PC-3 (cell line): Measurements from ENCODE around the gene CHMP4B. TPM values are rescaled to one million over a fixed set of nuclear protein-coding genes. Genes with fewer than 3 reads are reported as not detected.

ENCODE experiments used
- ATAC-seq: fragments of 200-7000 bp; cut with Tn5 transposase; 2 replicates; pipeline ENCODE4 v1.9.1; 2020; ENCODE audit warnings: mild to moderate bottlenecking, moderate library complexity
- BruUV-seq: library from RNA; stranded (reverse); fragments of 400-500 nt; replicated peaks from 2 replicates; lab custom pipeline; 2021; lab: Mats Ljungman, UMichigan
- CTCF ChIA-PET: fragments of 300-600 bp; sonication (Branson Sonifier 250); formaldehyde crosslinking; loops from one replicate; lab custom pipeline; 2022; ENCODE audit warnings: antibody characterized with exemption; lab: Charles Lee
- POLR2A ChIA-PET: fragments of 300-600 bp; sonication (Branson Sonifier 250); formaldehyde crosslinking; loops from one replicate; lab custom pipeline; 2022; ENCODE audit warnings: antibody characterized with exemption; ENCODE audit not compliant: unreplicated experiment; lab: Charles Lee
- DNase-seq: peaks from one replicate; pipeline ENCODE4 v3.0.0-alpha.2; 2015
- H2AFZ ChIP-seq: fragments of 300-600 bp; sonication (generic); 2 replicates; pipeline ENCODE4 v1.6.0; 2016; ENCODE audit warnings: antibody characterized with exemption, low read length
- H3F3A ChIP-seq: fragments of 300-600 bp; sonication (generic); one replicate; pipeline ENCODE4 v1.6.0; 2017; ENCODE audit warnings: antibody characterized with exemption, low read length, control low read depth, mild to moderate bottlenecking; ENCODE audit not compliant: unreplicated experiment
- H3K27ac ChIP-seq: fragments of 300-600 bp; sonication (generic); 2 replicates; pipeline ENCODE4 v1.5.1; 2016; ENCODE audit warnings: mild to moderate bottlenecking, low read length
- H3K27me3 ChIP-seq: fragments of 300-600 bp; sonication (generic); 2 replicates; pipeline ENCODE4 v1.6.1; 2016; ENCODE audit warnings: low read length, mixed read lengths
- H3K36me3 ChIP-seq: fragments of 300-600 bp; sonication (generic); 2 replicates; pipeline ENCODE4 v1.6.1; 2016; ENCODE audit warnings: low read depth, mixed run types, low read length, mixed read lengths
- H3K4me1 ChIP-seq: fragments of 300-600 bp; sonication (generic); 2 replicates; pipeline ENCODE4 v1.5.1; 2016; ENCODE audit warnings: low read length; ENCODE audit not compliant: insufficient read depth
- H3K4me2 ChIP-seq: fragments of 300-600 bp; sonication (generic); 2 replicates; pipeline ENCODE4 v1.6.0; 2016; ENCODE audit warnings: low read length
- H3K4me3 ChIP-seq: fragments of 300-600 bp; sonication (generic); 2 replicates; pipeline ENCODE4 v1.5.1; 2016; ENCODE audit warnings: mild to moderate bottlenecking, low read length, mixed read lengths
- H3K79me2 ChIP-seq: fragments of 300-600 bp; sonication (generic); 2 replicates; pipeline ENCODE4 v1.6.1; 2017; ENCODE audit warnings: low read length, mixed read lengths
- H3K9ac ChIP-seq: fragments of 300-600 bp; sonication (generic); 2 replicates; pipeline ENCODE4 v1.6.0; 2016; ENCODE audit warnings: mild to moderate bottlenecking, low read length
- H3K9me2 ChIP-seq: fragments of 300-600 bp; sonication (generic); replicated peaks from 2 replicates; pipeline ENCODE4 v1.6.1; 2016; ENCODE audit warnings: mixed run types, low read length, mixed read lengths
- H3K9me3 ChIP-seq: fragments of 300-600 bp; sonication (generic); 2 replicates; pipeline ENCODE4 v1.6.1; 2016; ENCODE audit warnings: low read length, mixed read lengths
- H4K20me1 ChIP-seq: fragments of 300-600 bp; sonication (generic); 2 replicates; pipeline ENCODE4 v1.6.1; 2016; ENCODE audit warnings: low read length, mixed read lengths
- CTCF ChIP-seq: fragments of 300-600 bp; sonication (generic); conservative IDR thresholded peaks from 2 replicates; pipeline ENCODE4 v1.5.1; 2017; ENCODE audit warnings: antibody characterized with exemption, low read depth, mild to moderate bottlenecking, low read length
- EZH2 ChIP-seq: fragments of 300-600 bp; sonication (generic); IDR thresholded peaks from one replicate; pipeline ENCODE4 v1.6.1; 2017; ENCODE audit warnings: antibody characterized with exemption, mild to moderate bottlenecking, low read length; ENCODE audit not compliant: unreplicated experiment
- EZH2phosphoT487 ChIP-seq: fragments of 300-600 bp; sonication (generic); IDR thresholded peaks from 2 replicates; pipeline ENCODE4 v1.6.1; 2018; ENCODE audit warnings: mild to moderate bottlenecking, antibody characterized with exemption, low read length, borderline replicate concordance
- intact Hi-C: fragments of 100-400 bp; cut with micrococcal nuclease; formaldehyde crosslinking; loops from 2 replicates; pipeline ENCODE4 v1.9.0; 2023
- total RNA-seq: library from RNA; depleted of rRNA; stranded (reverse); fragments of >200 nt; gene quantifications from 2 replicates; pipeline ENCODE4 v1.2.3, GENCODE V29; 2014

The CHMP4B gene
- total RNA-seq, 1 experiment from 2014 or later: 68.8 TPM

- TF ChIP-seq EZH2: no peak
- Histone ChIP-seq H3K9ac (no peak overlapping the region), H3K79me2 (peaks cover 97% of the 10 kb centered on the region), H2AFZ (no peak overlapping the region), H3K4me1 (no peaks in the 10 kb centered on the region), H3K27ac (no peak overlapping the region), H3K27me3 (no peaks in the 10 kb centered on the region), H3K9me2 (no peaks in the 10 kb centered on the region), H3K4me3 (no peak overlapping the region), H3K4me2 (no peak overlapping the region), H3K36me3 (no peaks in the 10 kb centered on the region), H3K9me3 (no peaks in the 10 kb centered on the region), H3F3A (no peaks in the 10 kb centered on the region), H4K20me1 (peaks cover 44% of the 10 kb centered on the region; the same call in 1 of the 2 replicates)
- intact Hi-C loops: no loop called here
- ChIA-PET POLR2A (interaction anchor here (0.6 kb wide), 1 partner anchor 30 kb away, joined by 4 read pairs; no protein-coding TSS in a partner anchor), CTCF (no interaction called here)
- ATAC-seq: 0 out of 2 replicates have a peak, but pooled peaks have one; percentile 45
- peak; percentile 33 for DNase-seq
- BruUV-seq: no TSS peak
These were observed 10.2 kb downstream of the CHMP4B start for GRCh38 chr20:33821270-33821836.

GRCh38 chr20:33822423-33822822, 11.3 kb downstream of the CHMP4B start:
- Histone ChIP-seq H3K79me2 (peaks cover 97% of the 10 kb centered on the region), H4K20me1 (peaks cover 36% of the 10 kb centered on the region; the same call in 1 of the 2 replicates), H3K9me3 (no peaks in the 10 kb centered on the region), H3K27ac (no peak overlapping the region), H3K4me1 (no peaks in the 10 kb centered on the region), H3K36me3 (no peaks in the 10 kb centered on the region), H3F3A (no peaks in the 10 kb centered on the region), H3K4me3 (no peak overlapping the region), H3K4me2 (no peak overlapping the region), H3K9me2 (no peaks in the 10 kb centered on the region), H3K9ac (no peak overlapping the region), H2AFZ (no peak overlapping the region), H3K27me3 (no peaks in the 10 kb centered on the region)
- no peak for DNase-seq
- no TSS peak for BruUV-seq
- intact Hi-C loops: no loop called here
- CTCF ChIA-PET: no interaction called here
- POLR2A ChIA-PET: no interaction called here
- TF ChIP-seq EZH2: no peak
- no peak for TF ChIP-seq CTCF
- no peak for TF ChIP-seq EZH2phosphoT487
- no peak for ATAC-seq

- Histone ChIP-seq H3K4me1 (no peaks in the 10 kb centered on the region), H3K4me2 (no peak overlapping the region), H3K36me3 (no peaks in the 10 kb centered on the region), H3K27me3 (no peaks in the 10 kb centered on the region), H3K79me2 (peaks cover 96% of the 10 kb centered on the region), H3F3A (no peaks in the 10 kb centered on the region), H4K20me1 (peaks cover 31% of the 10 kb centered on the region; the same call in 1 of the 2 replicates), H3K4me3 (no peak overlapping the region), H3K9ac (no peak overlapping the region), H3K27ac (no peak overlapping the region), H2AFZ (no peak overlapping the region), H3K9me3 (no peaks in the 10 kb centered on the region), H3K9me2 (no peaks in the 10 kb centered on the region)
- ChIA-PET CTCF (no interaction called here), POLR2A (no interaction called here)
- intact Hi-C loops: no loop called here
- ATAC-seq (no peak), DNase-seq (no peak)
- BruUV-seq: no TSS peak
- TF ChIP-seq EZH2phosphoT487 (no peak), CTCF (no peak)
These were observed 11.8 kb downstream of the CHMP4B start for GRCh38 chr20:33822991-33823390.
